PFSK-1 (cell line): ENCODE data around the gene RAD51B.

ENCODE experiments used
- FOXP2 ChIP-seq: optimal IDR thresholded peaks from 2 replicates; pipeline ENCODE3; 2011; ENCODE audit warnings: borderline replicate concordance, control low read depth, inconsistent platforms; ENCODE audit not compliant: insufficient read depth; ENCODE audit errors: extremely low read length, extremely low read depth
- POLR2AphosphoS5 ChIP-seq: IDR thresholded peaks from 2 replicates; pipeline ENCODE4 v1.6.1; 2012; ENCODE audit warnings: low read depth, mild to moderate bottlenecking, control low read depth, low read length, moderate library complexity
- SIN3A ChIP-seq: IDR thresholded peaks from 2 replicates; pipeline ENCODE4 v1.6.1; 2012; ENCODE audit warnings: mild to moderate bottlenecking, low read length, moderate library complexity, borderline replicate concordance; ENCODE audit not compliant: insufficient read depth
- TAF1 ChIP-seq: IDR thresholded peaks from 2 replicates; pipeline ENCODE4 v1.6.1; 2012; ENCODE audit warnings: low read length, control low read depth, borderline replicate concordance; ENCODE audit not compliant: insufficient read depth
- TF ChIP-seq, protein P1 (sequence below), 2 experiments: IDR thresholded peaks; 2 replicates each; pipeline versions ENCODE4 v1.6.1 to v1.8.0; 2011 to 2012; ENCODE audit warnings: low read depth in 2 of 2, low read length in 2 of 2, control low read depth in 1 of 2, inconsistent platforms in 1 of 2, mild to moderate bottlenecking in 1 of 2, moderate library complexity in 1 of 2; ENCODE audit not compliant: insufficient read depth in 1 of 2

RAD51B gene

DNA sequence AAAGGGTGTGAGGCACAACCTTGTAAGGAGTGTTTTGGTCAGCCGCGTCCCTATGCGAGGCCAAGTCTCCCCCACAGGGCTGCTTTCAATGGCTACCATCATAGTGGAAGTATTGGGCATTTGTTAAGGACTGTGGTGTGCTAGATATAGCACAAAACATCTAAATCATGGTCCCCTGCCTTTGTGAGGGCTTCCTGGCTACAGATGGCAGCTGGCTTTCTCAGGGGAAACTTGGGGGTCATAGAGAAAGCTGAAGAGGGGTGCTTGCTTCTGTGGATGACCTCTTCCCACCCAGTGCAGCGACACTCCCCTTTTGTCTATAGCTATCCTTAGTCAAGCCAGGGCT, 657.5 kb downstream of the RAD51B start:
- TF ChIP-seq, protein P1, sequence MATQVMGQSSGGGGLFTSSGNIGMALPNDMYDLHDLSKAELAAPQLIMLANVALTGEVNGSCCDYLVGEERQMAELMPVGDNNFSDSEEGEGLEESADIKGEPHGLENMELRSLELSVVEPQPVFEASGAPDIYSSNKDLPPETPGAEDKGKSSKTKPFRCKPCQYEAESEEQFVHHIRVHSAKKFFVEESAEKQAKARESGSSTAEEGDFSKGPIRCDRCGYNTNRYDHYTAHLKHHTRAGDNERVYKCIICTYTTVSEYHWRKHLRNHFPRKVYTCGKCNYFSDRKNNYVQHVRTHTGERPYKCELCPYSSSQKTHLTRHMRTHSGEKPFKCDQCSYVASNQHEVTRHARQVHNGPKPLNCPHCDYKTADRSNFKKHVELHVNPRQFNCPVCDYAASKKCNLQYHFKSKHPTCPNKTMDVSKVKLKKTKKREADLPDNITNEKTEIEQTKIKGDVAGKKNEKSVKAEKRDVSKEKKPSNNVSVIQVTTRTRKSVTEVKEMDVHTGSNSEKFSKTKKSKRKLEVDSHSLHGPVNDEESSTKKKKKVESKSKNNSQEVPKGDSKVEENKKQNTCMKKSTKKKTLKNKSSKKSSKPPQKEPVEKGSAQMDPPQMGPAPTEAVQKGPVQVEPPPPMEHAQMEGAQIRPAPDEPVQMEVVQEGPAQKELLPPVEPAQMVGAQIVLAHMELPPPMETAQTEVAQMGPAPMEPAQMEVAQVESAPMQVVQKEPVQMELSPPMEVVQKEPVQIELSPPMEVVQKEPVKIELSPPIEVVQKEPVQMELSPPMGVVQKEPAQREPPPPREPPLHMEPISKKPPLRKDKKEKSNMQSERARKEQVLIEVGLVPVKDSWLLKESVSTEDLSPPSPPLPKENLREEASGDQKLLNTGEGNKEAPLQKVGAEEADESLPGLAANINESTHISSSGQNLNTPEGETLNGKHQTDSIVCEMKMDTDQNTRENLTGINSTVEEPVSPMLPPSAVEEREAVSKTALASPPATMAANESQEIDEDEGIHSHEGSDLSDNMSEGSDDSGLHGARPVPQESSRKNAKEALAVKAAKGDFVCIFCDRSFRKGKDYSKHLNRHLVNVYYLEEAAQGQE (IDR thresholded peaks at IDR 0.05; ENCODE audit: insufficient read depth in 1 of 2, low read depth in 2 of 2, low read length in 2 of 2), result no peak
- TF ChIP-seq FOXP2, result no peak
- TF ChIP-seq TAF1, result no peak
- TF ChIP-seq POLR2AphosphoS5, result no peak
- no peak for TF ChIP-seq SIN3A

DNA sequence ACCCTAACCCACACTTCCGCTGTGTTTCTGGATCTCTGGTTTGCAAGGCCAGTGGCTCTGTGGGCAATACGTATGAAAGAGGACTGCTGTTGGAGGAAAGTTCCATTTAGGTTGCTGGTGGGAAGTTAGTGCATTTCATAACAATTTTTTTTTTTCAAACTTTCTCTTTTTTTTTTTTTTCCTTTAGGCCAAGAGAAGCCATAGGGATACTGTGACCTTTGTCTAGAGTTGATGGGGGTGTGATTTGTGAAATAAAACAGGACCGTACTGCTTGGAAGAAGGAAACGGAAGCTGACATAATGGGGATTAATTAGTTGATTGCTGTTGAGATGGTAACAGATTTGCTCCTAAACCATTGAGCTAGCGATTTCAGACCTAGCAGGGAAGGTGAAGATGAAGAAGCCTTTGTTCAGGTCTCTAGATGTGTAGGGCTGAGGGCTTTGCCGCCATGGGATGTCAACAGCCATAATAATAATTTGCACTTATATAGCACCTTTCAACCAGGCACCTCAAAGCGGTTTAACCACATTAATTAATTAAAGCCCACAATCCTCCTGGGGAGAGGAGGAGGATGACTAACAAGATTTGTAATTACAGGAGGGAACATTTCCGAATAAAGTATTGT, 658.0 kb downstream of the RAD51B start:
- TF ChIP-seq SIN3A (no peak), TAF1 (no peak), POLR2AphosphoS5 (no peak), FOXP2 (no peak)
- TF ChIP-seq, protein P1 (IDR thresholded peaks at IDR 0.05; ENCODE audit: insufficient read depth in 1 of 2, low read depth in 2 of 2, low read length in 2 of 2), result no peak

DNA sequence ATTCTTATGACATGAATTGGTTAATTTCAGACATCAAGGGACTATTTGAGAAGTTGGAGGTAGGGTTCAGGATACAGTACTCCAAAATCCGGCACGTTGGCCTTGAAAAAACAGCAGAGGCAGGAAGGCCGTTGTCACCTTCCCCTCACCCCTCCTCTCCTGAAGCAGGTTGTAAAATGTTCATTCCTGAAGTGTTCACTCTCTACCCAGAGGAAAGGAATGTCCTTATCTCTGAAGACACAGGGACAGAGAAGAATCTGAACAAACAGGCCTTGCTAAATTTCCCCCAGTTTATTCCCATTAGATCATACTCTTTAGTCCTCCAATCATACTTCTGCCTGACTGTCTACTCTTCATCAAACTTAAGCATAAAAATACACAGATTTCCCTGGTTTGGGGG, 659.7 kb downstream of the RAD51B start:
- TF ChIP-seq POLR2AphosphoS5 (no peak), SIN3A (no peak), FOXP2 (no peak), TAF1 (no peak)
- TF ChIP-seq, protein P1 (IDR thresholded peaks at IDR 0.05; ENCODE audit: insufficient read depth in 1 of 2, low read depth in 2 of 2, low read length in 2 of 2), result no peak

DNA sequence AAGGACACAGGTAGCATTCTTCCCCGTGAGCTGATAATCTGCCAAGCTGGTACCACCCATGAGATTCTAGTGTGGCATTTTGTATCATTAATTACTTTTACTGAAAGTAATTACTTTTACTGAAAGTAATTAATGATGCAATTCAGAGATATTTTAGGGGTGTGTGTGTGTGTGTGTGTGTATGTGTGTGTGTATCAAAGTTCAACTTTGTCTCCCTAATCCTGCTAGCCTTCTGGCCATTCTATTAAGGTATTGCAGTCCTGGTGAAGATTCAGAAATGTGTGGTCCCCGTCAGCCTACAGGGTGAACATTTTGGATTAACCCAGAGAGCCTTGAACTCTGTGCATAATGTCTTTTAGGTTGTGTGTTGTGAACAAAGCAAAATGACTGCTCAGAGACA, 662.4 kb downstream of the RAD51B start:
- TF ChIP-seq, protein P1 (IDR thresholded peaks at IDR 0.05; ENCODE audit: insufficient read depth in 1 of 2, low read depth in 2 of 2, low read length in 2 of 2), result no peak
- no peak for TF ChIP-seq SIN3A
- TF ChIP-seq TAF1, result no peak
- no peak for TF ChIP-seq POLR2AphosphoS5
- no peak for TF ChIP-seq FOXP2
